ENCODE results near the gene CPXM2.
"Not testable (repeated sequence)": the region's sequence is repeated elsewhere in the genome, so short reads cannot be mapped to it uniquely, and the experiment has no call there.

The CPXM2 gene

GRCh38 chr10:123736917-123737316, 154.7 kb downstream of the CPXM2 start:
- not testable (repeated sequence) for H3K4me1 Mint-ChIP-seq (ENCODE audit: low read depth); H3K27me3 Mint-ChIP-seq (ENCODE audit: low read depth); H3K4me3 Mint-ChIP-seq

DNA sequence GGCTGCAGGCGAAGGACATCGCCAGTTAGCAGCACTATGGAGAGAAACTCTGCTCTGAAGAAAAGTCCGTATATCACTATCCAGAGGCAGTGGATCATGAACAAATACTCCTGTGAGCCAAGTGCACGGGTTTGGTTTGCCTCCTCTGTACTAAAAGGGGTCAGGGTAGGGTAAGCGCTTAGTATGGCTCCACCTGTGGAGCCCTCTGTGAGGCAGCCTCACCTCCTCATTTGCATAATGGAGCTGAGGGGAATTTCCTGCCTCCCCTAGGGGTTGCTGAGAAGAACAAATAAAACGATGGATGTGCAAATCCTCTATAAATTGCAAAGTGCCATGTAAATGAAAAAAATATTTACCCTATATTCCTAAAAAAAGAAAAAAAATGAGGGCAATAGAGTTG, 162.1 kb downstream of the CPXM2 start:
- Mint-ChIP-seq H3K4me3 (no peak overlapping the region), H3K27ac (no peak overlapping the region), H3K4me1 (ENCODE audit: low read depth) (no peaks in the 10 kb centered on the region)

More at GRCh38 chr10:123736917-123737316, 154.7 kb downstream of the CPXM2 start:
- H3K27ac Mint-ChIP-seq; H3K36me3 Mint-ChIP-seq (ENCODE audit: low read depth); H3K9me3 Mint-ChIP-seq: not testable (repeated sequence)

GRCh38 chr10:123726836-123727235, 164.8 kb downstream of the CPXM2 start:
- Mint-ChIP-seq H3K27me3 (ENCODE audit: low read depth) (no peaks in the 10 kb centered on the region), H3K36me3 (ENCODE audit: low read depth) (no peaks in the 10 kb centered on the region), H3K4me1 (ENCODE audit: low read depth) (no peaks in the 10 kb centered on the region), H3K27ac (no peak overlapping the region), H3K9me3 (no peaks in the 10 kb centered on the region), H3K4me3 (no peak overlapping the region)

More for the DNA sequence above, 162.1 kb downstream of the CPXM2 start:
- H3K9me3 Mint-ChIP-seq, result no peaks in the 10 kb centered on the region
- no peaks in the 10 kb centered on the region for H3K36me3 Mint-ChIP-seq (ENCODE audit: low read depth)
- H3K27me3 Mint-ChIP-seq (ENCODE audit: low read depth), result no peaks in the 10 kb centered on the region

- no peaks in the 10 kb centered on the region for H3K9me3 Mint-ChIP-seq
- H3K4me1 Mint-ChIP-seq (ENCODE audit: low read depth), result no peaks in the 10 kb centered on the region
- no peaks in the 10 kb centered on the region for H3K27me3 Mint-ChIP-seq (ENCODE audit: low read depth)
- H3K27ac Mint-ChIP-seq, result no peak overlapping the region
- no peaks in the 10 kb centered on the region for H3K36me3 Mint-ChIP-seq (ENCODE audit: low read depth)
- H3K4me3 Mint-ChIP-seq, result no peak overlapping the region
Observed at GRCh38 chr10:123726381-123726780, 165.2 kb downstream of the CPXM2 start.

- H3K9me3 Mint-ChIP-seq, result no peaks in the 10 kb centered on the region
- no peaks in the 10 kb centered on the region for H3K27me3 Mint-ChIP-seq (ENCODE audit: low read depth)
- H3K4me3 Mint-ChIP-seq, result no peak overlapping the region
- no peaks in the 10 kb centered on the region for H3K36me3 Mint-ChIP-seq (ENCODE audit: low read depth)
- no peak overlapping the region for H3K27ac Mint-ChIP-seq
- H3K4me1 Mint-ChIP-seq (ENCODE audit: low read depth), result no peaks in the 10 kb centered on the region
Observed at GRCh38 chr10:123724747-123725146, 166.9 kb downstream of the CPXM2 start.

GRCh38 chr10:123722351-123722750, 169.3 kb downstream of the CPXM2 start:
- H3K4me1 Mint-ChIP-seq (ENCODE audit: low read depth), result no peaks in the 10 kb centered on the region
- no peaks in the 10 kb centered on the region for H3K27me3 Mint-ChIP-seq (ENCODE audit: low read depth)
- H3K36me3 Mint-ChIP-seq (ENCODE audit: low read depth), result no peaks in the 10 kb centered on the region
- no peaks in the 10 kb centered on the region for H3K9me3 Mint-ChIP-seq
- no peak overlapping the region for H3K4me3 Mint-ChIP-seq
- H3K27ac Mint-ChIP-seq, result no peak overlapping the region

DNA sequence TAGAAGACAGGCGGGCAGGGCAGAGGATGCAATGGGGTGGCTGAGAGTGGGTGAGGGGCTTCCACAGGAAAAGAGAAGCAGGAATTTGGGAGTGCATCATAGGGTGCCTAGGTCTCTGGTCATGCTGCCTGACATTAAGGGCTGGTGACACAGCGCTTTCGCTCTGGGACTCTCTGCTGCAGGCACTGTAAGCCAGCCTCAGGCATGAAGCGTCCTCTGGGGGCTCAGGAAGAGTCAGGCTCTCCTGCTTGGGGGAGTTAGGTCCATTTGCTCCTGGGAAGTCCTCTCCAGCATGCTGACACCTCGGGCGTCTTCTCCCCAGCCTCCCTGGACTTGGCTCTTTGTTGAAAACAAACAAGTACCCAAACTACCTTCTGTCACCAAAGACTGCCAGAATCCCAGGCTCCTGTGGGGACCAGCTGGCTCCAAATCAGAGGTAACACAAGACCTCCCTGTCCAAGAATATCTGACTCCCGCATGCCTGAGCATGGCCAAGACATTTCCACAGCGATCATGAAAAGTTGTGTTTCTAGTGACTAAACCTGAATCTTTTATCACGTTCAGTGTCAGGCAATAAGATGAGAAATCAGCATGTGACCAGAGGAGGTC, 170.1 kb downstream of the CPXM2 start:
- H3K27me3 Mint-ChIP-seq (ENCODE audit: low read depth), result no peaks in the 10 kb centered on the region
- H3K27ac Mint-ChIP-seq, result no peak overlapping the region
- no peaks in the 10 kb centered on the region for H3K36me3 Mint-ChIP-seq (ENCODE audit: low read depth)
- no peaks in the 10 kb centered on the region for H3K9me3 Mint-ChIP-seq
- H3K4me1 Mint-ChIP-seq (ENCODE audit: low read depth), result no peaks in the 10 kb centered on the region
- no peak overlapping the region for H3K4me3 Mint-ChIP-seq

DNA sequence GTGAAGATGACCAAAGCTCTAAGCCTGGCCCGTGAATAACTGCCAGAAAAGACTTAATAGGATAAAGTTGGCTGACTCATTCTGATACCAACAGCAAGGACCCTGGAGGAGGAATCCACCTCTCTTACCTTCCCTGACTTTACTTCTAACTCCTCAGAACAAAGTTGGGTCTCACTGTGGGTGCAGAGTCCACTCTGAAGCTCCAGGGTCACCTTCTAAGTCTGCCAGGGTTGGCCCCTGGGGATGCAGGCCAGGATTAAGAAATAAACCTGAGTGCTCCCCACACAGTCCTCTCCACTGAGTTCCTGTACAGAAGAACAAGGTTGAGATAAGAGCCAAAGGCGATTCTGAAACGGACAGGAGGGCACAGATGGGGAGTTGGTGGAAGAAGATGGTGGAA, 171.1 kb downstream of the CPXM2 start:
- Mint-ChIP-seq H3K27ac (no peak overlapping the region), H3K4me1 (ENCODE audit: low read depth) (no peaks in the 10 kb centered on the region), H3K9me3 (no peaks in the 10 kb centered on the region), H3K27me3 (ENCODE audit: low read depth) (no peaks in the 10 kb centered on the region), H3K4me3 (no peak overlapping the region), H3K36me3 (ENCODE audit: low read depth) (no peaks in the 10 kb centered on the region)

DNA sequence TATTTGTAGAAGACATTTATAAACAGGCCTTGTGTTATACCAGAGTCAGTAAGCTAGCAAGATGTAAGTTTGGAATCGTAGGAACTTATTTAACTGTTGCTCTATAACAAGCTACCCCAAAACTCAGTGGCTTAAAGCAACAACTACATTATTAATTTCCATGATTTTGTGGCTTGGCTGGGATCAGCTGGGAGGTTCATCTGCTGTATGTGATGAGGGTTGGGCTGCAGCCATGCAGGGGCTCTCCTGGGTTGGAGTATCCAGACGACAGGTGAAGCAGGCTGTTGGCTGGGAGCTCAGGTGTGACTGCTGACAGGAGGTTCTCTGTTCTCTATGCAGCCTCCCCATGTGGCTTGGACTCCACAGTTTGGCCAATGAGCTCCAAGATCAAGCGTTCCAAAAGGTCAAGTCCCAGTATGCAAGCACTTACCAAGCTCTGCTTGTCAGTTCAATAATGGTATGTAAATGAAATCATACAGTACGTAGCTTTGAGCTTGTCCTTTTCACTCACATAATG, 173.0 kb downstream of the CPXM2 start:
- H3K27me3 Mint-ChIP-seq (ENCODE audit: low read depth), result no peaks in the 10 kb centered on the region
- H3K4me3 Mint-ChIP-seq, result no peak overlapping the region
- H3K36me3 Mint-ChIP-seq (ENCODE audit: low read depth), result no peaks in the 10 kb centered on the region
- H3K4me1 Mint-ChIP-seq (ENCODE audit: low read depth), result no peaks in the 10 kb centered on the region
- no peak overlapping the region for H3K27ac Mint-ChIP-seq
- no peaks in the 10 kb centered on the region for H3K9me3 Mint-ChIP-seq

- peaks cover 5% of the 10 kb centered on the region for H3K27me3 Mint-ChIP-seq (ENCODE audit: low read depth)
- no peaks in the 10 kb centered on the region for H3K36me3 Mint-ChIP-seq (ENCODE audit: low read depth)
- no peak overlapping the region for H3K27ac Mint-ChIP-seq
- H3K4me3 Mint-ChIP-seq, result no peak overlapping the region
- no peaks in the 10 kb centered on the region for H3K4me1 Mint-ChIP-seq (ENCODE audit: low read depth)
- H3K9me3 Mint-ChIP-seq, result no peaks in the 10 kb centered on the region
Observed at GRCh38 chr10:123717336-123717735, 174.3 kb downstream of the CPXM2 start.

- no peak overlapping the region for H3K27ac Mint-ChIP-seq
- H3K4me3 Mint-ChIP-seq, result no peak overlapping the region
- H3K36me3 Mint-ChIP-seq (ENCODE audit: low read depth), result no peaks in the 10 kb centered on the region
- H3K27me3 Mint-ChIP-seq (ENCODE audit: low read depth), result peaks cover 5% of the 10 kb centered on the region
- H3K4me1 Mint-ChIP-seq (ENCODE audit: low read depth), result no peaks in the 10 kb centered on the region
- no peaks in the 10 kb centered on the region for H3K9me3 Mint-ChIP-seq
Observed at GRCh38 chr10:123715546-123715945, 176.1 kb downstream of the CPXM2 start.

- H3K4me3 Mint-ChIP-seq, result no peak overlapping the region
- H3K36me3 Mint-ChIP-seq (ENCODE audit: low read depth), result no peaks in the 10 kb centered on the region
- H3K4me1 Mint-ChIP-seq (ENCODE audit: low read depth), result no peaks in the 10 kb centered on the region
- no peaks in the 10 kb centered on the region for H3K27me3 Mint-ChIP-seq (ENCODE audit: low read depth)
- no peak overlapping the region for H3K27ac Mint-ChIP-seq
- no peaks in the 10 kb centered on the region for H3K9me3 Mint-ChIP-seq
Observed at GRCh38 chr10:123706236-123706635, 185.4 kb downstream of the CPXM2 start.

DNA sequence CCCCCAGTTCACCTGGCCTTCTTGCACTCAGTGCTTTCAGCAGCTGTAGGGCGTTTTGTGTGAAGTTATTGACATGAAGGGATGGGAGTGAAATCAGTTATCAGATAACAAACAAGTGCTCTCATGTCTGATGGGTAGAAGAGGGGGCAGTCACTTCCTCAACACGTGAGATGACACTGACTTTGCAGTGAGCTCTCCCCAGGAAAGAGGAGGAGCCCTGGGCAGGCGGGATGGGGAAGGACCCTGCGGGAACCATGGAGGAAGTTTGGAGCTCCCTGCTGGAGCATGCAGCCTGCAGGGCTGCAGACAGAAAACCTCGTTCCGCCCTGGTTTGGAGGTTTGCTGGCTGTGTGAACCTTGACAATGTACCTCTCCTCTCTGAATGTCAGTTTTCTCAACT, 186.8 kb downstream of the CPXM2 start:
- Mint-ChIP-seq H3K4me3 (no peak overlapping the region), H3K9me3 (no peaks in the 10 kb centered on the region), H3K36me3 (ENCODE audit: low read depth) (no peaks in the 10 kb centered on the region), H3K27ac (no peak overlapping the region), H3K27me3 (ENCODE audit: low read depth) (no peaks in the 10 kb centered on the region), H3K4me1 (ENCODE audit: low read depth) (no peaks in the 10 kb centered on the region)

- H3K27ac Mint-ChIP-seq, result no peak overlapping the region
Observed at GRCh38 chr10:123704076-123704475, 187.5 kb downstream of the CPXM2 start.

DNA sequence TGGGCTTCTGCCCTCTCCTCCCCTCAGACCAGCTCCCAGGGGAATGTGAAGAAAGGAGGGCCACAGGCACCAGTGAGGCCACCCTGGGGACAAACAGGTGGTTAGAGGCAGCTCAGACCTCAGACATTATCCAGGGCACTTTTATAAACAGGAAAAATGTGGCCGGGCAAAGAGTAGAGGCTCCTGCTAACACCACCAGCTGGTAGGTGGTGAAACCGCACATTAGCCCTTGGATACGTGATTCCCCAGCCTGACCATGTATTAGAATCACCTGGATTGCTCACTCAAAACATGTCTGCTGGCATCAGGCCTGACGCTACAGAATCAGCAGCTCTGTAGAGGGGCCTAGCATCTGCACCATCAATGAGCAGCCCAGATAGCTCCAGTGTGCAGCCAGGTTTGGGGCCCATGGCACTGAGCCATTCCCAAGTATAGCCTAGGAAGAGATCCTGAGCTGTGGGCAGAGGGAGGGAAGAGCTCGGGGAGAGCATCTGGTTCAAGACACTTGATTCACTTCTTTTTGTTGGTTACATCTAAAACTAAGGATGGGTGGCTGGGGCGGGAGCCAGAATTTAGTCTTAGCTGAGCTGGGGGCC, 188.3 kb downstream of the CPXM2 start:
- H3K4me1 Mint-ChIP-seq (ENCODE audit: low read depth), result no peaks in the 10 kb centered on the region
- no peak overlapping the region for H3K4me3 Mint-ChIP-seq
- no peak overlapping the region for H3K27ac Mint-ChIP-seq
- H3K36me3 Mint-ChIP-seq (ENCODE audit: low read depth), result no peaks in the 10 kb centered on the region
- no peaks in the 10 kb centered on the region for H3K9me3 Mint-ChIP-seq
- no peaks in the 10 kb centered on the region for H3K27me3 Mint-ChIP-seq (ENCODE audit: low read depth)

More at GRCh38 chr10:123704076-123704475, 187.5 kb downstream of the CPXM2 start:
- Mint-ChIP-seq H3K27me3 (ENCODE audit: low read depth) (no peaks in the 10 kb centered on the region), H3K4me1 (ENCODE audit: low read depth) (no peaks in the 10 kb centered on the region), H3K36me3 (ENCODE audit: low read depth) (no peaks in the 10 kb centered on the region), H3K4me3 (no peak overlapping the region), H3K9me3 (no peaks in the 10 kb centered on the region)
